GM18867 (cell line): ENCODE results near the gene RIMBP2.

Experiments used
- ATAC-seq: cut with Tn5 transposase; IDR thresholded peaks from one replicate; pipeline ENCODE4 v1.9.1; 2021; ENCODE audit warnings: mild to moderate bottlenecking, moderate library complexity; ENCODE audit not compliant: unreplicated experiment

Gene RIMBP2

DNA sequence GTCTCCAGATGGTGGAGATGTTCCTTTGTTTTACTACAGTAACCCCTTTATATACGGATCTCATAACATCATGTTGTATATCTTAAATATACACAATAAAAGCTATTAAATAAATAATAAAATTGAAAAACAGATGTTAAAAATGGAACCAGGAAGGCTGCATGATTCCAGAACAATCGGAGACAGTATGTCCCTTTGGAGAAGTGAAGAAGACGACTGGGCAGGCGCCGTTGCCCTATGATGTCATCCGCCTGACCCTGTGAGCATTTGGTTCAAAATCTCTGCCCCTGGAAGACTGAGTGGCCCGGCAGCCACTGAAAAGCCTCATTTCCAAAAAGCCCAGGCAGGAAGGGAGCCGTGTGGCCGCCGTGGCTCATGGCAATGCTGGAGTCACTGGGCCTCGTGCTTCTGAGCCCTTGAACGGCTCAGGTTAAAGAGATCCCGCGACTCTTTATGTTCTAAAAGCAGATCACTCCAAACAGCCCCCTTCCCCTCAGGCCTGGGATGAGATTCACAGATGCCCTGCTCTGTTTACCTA, 30.8 kb downstream of the RIMBP2 start:
- no peak for ATAC-seq

DNA sequence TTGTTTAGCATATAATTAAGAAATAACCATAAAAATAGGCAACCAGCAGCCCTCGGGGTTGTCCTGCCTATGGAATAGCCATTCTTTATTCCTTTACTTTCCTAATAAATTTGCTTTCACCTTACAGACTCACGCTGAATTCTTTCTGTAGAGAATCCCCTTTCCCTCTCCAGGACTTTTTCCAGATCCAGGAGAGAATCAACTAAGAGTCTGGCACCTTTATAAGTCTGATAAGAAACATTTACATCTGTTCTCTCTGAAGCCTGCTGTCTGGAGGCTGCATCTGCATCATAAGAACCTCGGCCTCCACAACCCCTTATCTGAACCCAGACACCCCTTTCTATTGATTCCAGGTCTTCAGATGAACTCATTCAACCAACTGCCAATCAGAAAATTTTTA, 32.3 kb downstream of the RIMBP2 start:
- no peak for ATAC-seq

DNA sequence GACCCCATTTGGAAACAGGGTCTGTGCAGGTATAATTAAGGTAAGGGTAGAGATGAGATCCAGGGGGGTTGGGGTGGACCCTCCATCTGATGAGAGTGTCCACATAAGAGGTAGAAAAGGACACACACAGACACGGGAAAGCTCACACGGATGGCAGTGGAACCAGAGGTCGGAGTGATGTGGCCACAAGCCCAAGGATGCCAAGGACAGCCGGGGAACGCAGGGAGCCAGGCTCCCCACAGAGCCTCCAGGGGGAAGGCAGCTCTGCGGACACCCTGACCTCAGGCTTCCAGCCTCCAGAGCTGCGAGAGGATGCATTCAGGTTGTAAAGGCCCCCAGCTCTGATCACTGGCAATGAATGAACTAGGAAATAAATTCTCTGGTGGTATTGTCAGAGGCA, 33.0 kb downstream of the RIMBP2 start:
- no peak for ATAC-seq

DNA sequence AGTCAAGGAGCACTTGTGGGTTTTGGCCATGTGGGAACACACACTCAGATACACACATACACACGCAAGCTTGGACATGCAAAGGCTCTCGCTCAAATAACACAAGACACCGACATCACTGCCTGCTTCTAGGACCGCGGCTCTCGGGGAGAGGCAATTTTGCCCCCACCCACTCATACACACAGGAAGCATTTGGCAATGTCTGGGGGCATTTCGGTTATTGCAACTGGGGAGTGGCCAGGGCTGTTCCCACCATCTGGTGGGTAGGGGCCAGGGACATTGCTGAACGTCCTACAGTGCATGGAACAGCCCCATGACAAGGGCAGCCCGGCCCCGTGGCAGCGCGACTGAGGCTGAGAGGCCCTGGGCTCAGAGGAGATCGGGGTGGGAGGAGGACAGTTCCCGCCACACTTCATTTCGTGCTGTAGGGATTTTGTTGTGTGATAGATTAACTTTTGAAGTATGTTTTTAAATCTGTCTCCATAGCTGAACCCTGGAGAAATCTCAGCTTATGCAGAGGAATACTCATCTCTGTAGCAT, 35.6 kb downstream of the RIMBP2 start:
- ATAC-seq: no peak

DNA sequence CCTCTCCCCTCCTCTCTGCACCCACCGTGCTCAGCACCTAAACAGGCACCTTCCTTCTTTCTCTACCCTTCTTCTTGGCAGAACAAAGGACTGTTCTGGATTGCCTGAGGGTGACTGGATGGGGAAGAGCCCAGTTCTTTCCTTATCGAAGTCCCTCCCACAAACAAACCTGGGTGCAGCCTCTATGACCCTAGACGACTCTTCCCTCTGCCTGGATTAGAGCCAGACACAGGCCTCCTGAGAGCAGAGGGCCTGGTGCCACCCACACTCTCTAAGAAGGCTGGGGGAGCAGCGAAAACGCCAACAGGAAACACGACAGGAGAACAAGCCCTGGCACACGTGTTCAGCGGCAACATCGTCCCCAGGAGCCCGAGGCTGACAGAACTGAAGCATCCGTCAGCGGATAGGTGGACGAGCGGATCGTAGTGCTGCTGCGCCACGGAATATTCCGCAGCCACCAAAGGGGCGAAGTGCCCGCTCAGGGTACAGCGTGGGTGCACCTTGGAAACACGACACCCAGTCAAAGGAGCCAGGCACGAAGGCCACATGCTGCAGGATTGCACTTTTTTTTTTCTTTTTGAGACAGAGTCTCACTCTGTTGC, 38.0 kb downstream of the RIMBP2 start:
- no peak for ATAC-seq

DNA sequence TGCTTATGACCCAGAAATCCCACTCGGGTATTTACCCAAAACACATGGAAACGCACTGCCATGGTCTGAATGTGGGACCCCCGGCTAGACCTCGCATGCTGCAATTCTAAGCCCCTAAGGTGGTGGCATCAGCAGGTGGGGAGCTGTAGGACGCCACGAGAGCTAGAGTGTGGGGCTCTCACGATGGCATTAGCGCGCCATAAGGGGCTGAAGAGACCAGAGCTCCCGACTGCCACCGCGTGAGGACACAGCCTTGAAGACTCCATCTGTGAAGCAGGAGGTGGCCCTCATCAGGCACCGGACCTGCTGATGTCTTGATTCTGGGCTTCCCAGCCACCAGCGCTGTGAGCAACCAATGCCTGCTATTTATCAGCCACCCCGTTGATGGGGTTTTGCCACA, 40.3 kb downstream of the RIMBP2 start:
- ATAC-seq: no peak

DNA sequence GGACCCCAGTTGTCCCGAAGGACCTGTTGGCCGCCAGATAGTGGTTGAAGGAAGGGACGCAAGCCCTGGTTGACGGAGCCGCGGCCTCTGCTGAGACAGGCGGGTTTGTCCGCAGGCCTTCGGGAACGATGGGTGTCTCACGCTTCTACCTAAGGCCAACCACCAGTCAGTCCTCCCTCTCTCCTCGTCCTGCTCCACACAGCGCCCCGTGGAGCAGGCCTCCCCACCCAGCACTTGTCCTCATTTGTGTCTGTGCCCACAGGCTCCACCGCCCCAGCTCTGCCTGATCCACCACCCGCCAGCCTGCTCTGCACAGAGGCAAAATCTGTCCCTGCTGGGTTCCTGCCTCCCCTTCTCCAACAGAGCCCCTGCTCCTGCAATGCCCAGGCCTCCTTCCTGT, 41.0 kb downstream of the RIMBP2 start:
- ATAC-seq: no peak

DNA sequence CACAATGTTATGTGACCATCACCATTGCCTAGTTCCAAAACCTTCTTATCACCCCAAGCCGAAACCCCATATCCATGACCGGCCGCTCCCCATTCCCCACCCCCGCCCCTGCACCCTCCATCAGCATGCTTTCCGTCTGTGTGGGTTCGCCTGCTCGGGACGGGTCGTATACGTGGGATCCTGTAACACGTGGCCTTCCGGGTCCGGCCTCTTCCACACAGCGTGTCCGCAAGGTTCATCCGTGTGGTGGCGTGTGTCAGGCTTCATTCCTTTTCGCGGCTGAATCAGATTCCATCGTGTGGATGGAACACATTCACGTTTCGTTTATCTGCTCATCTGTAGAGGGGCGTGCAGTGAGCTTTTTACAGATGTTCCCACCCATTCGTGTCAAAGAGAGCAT, 41.4 kb downstream of the RIMBP2 start:
- ATAC-seq: no peak

DNA sequence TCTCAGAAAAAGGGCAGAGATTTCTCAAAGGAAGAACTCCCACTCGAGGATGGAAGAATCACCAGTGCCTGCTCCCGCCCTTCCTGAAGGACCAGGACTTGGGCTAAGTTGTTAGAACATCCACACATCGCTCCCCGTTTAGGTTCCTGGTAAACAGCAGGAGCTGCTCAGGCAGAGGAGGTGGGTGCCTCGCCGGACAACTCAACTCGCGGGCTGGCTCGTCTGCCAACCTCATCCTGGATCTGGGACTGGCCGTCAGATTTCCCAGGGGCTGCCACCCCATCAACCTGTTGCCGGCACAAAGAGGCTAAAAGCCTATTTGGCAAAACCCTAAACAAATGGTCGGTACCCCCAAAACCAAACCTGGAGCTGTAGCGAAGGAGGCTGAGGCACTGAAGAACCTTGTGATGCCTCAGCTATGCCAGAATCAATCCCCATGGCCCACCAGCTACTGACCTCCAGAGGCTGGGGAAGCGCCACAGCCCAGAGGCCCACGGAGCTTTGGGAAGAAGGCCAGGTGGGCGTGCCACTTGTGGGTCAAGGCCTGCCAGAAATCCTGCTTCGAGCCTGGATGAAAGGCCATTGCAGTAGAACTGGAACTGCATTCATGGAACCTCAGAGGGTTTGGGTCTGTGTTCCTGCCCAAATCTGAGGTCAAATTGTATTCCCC, 42.9 kb downstream of the RIMBP2 start:
- no peak for ATAC-seq

DNA sequence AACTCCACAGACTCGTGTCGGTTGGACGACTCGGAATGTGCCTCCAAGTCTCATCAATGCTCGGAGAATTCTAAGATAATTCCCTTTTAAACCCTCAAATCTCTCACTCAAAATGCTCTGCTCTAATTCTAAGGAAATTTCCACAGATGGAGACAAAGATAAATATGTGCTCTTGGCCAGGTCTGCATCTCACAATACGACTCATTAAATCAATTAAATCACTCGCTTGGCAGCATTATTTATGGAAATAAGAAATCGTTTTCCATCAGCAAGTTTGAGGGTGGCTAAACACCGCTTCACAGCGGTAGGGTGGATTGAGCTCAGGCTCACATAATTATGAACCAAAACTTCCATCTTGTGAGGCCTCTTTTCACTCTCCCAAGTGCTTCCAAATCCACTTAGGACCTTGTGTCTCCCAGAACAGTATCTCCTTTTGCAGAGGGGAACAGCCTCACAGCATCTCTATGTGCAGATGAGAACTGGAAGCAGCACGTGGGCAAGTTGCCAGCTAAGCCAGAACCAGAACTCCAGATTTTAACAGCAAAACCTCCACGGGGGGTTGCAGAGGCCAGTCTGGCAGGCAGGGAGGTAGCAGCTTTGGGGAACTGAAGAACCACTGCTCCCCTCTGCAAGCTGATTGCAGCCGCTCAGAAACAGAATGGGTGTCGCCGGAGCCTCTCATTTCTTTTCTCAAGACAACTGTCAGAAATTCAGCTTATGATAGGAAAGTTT, 43.8 kb downstream of the RIMBP2 start:
- ATAC-seq: no peak

DNA sequence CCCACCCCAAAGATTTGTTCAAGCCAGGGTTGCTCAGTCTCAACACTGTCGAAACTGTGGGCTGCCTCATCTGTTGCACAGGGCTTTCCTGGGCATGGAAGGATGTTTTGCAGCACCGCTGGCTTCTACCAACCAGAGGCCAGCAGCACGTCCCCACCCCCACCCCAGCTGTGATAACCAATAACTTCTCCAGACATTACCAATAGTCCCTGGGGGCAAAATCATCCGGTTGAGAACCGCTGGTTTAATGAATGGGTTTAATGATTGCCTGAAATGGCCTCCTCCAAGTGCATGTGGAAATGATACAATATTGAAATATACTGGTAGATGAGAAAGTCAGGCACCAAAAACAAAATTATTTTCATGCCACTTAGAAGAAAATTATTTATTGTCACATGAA, 44.5 kb downstream of the RIMBP2 start:
- no peak for ATAC-seq

DNA sequence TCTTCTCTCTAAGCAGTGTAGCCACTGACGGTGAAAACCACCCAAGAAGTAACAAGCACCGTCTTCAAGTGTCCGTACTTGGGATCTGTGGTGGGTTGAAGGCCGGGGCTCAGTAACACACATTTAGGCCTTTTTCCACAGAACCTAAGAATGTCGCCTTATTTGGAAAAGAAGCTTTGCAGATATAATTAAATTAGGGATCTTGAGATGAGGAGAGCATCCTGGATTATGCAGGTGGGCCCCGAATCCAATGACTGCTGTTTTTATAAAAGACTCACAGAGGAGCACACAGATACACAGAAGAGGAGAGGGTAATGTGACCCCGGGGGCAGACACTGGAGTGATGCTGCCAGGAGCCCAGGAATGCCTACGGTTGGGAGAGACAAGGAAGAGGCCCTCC, 46.3 kb downstream of the RIMBP2 start:
- ATAC-seq: no peak

DNA sequence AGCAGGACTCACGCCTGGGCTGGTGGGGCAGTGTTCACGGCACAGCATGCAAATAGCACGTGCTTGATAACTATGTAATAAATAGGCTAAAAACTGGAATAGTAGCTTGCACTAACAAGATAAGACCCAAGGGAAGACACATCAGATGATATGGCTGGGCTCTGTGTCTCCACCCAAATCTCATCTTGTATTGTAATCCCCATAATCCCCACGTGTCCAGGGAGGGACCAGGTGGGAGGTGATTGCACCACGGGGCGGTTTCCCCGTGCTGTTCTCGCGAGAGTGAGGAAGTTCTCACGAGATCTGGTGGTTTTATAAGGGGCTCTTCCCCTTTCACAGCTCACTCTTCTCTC, 46.9 kb downstream of the RIMBP2 start:
- ATAC-seq: no peak

DNA sequence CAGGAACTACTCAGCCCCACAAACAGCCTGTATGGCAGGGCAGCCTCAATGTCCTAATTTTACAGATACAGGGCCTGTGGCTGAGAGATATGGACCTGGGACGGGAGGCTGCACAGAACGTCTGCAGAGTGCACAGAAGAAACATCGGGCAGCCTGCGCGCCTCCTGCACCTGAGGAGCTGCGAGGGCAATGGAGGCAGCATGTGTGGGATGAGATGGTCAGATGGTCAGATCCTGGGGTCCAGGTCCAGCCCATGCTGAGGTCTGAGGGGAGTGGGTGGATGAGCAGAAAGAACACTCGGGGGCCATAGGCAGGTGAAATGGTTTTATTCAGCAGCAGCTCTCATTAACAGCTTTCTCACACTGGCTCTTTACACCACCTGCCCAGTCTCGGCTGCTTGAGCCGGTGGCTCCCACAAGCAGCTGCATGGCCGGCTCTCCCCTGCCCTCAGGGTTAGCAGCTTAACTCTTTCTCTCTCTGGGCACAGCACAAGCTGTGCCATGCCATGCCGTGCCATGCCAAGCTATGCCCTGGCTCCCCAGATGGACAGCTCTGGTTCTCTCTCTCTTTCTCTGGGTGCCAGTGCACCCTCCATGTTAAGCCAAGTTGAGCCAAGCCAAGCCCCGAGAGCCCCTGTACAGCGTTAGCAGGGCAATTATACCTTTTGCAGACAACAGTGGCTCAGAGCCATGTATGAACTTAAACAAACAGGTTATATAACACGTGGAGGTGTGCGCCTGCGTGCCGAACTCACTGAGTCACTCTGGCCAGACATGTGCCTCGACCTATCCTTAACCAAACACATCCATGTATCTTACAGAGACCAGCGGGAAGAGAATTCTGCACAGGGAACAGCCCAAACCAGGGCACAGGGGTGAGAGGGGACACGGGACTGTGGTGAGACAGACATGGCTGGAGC, 47.6 kb downstream of the RIMBP2 start:
- ATAC-seq: no peak

DNA sequence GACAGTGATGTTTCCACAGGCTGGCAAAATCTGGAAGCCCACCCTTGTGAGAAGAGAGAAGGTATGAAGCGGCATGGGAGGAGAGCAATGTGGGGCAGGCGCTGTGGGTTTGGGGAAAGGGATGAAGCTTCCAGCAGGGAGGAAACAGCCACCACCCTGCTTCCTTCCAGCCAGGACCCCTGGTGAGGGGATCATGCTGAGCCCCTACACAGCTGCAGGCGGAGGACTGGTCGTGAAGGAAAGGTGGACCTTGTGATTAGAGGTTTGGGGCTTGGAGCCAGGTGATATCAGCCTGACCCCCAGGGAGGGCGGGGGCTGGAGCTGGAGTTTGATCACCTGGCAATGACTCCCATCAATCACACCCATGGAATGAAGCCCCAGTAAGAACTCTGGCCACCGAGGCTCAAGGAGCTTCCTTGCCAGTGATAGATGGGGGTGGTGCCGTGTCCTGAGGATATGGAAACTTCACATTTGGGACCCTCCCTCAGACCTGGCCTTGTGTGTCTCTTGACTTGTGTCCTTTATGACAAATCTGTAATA, 48.6 kb downstream of the RIMBP2 start:
- no peak for ATAC-seq

DNA sequence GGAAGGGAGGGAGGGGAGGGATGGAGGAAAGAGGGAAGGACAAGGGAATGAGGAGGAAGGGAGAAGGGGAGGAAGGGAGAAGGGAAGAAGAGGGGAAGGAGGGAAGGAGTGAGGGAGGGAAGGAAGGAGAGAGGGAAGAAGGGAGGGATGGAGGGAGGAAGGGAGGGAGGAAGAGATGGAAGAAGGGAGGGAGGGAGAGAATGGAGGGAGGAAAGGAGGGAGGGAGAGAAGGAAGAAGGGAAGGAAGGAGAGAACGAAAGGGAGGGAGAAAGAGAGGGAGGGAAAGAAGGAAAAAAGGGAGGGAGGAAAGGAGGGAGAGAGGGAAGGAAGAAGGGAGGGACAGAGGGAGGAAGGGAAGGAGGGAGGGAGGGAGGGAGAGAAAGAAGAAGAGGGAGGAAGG, 49.5 kb downstream of the RIMBP2 start:
- no peak for ATAC-seq

DNA sequence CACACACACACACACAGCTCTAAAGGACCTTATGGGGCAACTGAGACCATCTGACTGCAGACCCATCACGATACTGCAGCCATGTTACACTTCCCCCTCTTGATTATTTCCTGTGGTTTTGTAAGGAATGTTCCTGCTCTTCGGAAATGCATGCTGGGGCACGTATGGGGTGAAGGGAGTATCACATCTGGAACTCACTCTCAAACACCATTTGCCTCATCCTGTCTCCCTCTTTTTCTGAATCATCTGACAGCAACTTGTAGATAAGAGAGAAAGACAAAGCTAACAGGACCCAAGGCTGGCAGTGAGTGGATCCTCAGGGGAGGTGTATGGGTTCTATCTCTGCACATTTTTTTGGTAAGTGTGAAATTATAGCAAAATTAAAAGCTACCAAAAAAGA, 50.3 kb downstream of the RIMBP2 start:
- ATAC-seq: no peak

DNA sequence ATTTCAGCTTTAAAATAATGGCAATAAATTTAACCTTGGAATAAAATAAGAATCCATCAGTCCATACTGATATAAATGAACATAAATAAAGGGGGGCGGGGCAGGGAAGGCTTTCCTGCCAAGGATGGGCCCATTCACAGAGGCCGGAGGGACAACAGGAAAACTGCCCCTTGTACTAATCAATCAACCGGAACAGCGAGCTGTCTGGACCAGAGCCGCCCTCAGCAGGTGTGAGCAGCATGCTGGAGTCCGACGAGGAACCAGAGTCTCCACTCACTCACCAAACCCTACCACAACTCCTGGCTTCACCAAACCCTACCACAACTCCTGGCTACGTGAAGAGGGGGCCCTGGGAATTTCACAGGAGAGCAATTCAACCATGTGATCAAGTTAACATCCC, 51.3 kb downstream of the RIMBP2 start:
- no peak for ATAC-seq

DNA sequence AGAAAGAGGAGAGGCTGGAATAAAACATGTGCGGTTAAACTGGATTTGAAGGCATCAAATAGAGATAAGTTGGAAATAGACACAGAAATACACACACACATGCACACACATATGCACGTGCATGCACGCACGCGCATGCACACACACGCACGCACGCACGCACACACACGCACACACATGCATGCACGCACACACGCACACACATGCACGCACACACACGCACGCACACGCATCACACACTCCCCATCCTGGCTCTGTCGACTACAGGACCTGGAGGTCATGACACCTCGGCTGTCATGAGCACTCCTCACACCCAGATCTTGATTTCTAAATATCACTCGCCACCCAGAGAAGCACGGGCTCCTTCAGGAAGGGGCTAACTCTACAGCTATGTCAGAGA, 51.8 kb downstream of the RIMBP2 start:
- no peak for ATAC-seq

DNA sequence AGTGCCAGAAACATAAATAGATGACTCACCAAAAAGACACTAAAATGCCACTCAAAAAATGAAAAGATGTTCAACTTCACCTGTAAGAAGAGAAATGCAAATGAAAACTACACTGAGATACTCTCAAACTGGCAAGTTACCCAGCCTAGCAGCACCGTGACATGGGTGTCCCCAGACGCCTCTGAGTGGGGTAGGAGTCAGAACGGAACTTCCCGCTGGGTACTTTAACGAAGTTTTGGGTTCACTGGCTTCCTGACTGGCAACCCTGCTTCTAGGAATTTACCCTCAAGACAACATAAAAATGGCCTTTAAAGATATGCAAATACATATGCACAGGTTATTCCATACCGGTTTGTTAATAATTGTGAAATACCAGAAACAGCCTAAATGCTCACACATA, 52.6 kb downstream of the RIMBP2 start:
- ATAC-seq: no peak
